ENCODE measurements around the gene KPNA4. TPM values are rescaled to one million over a fixed set of nuclear protein-coding genes. Genes with fewer than 3 reads are reported as not detected.

Gene KPNA4
- total RNA-seq, 1 donor from 2014 or later, result 61.6 TPM

- H3K9me3 ChIP-seq, result peaks cover 7% of the 10 kb centered on the region
- no peaks in the 10 kb centered on the region for H3K36me3 ChIP-seq
- ATAC-seq, result no peak
- H3K4me3 ChIP-seq, result no peak overlapping the region
- intact Hi-C loops (cut with DNase I), result no loop called here
- no peak overlapping the region for H3K27ac ChIP-seq
- TF ChIP-seq, protein P1, sequence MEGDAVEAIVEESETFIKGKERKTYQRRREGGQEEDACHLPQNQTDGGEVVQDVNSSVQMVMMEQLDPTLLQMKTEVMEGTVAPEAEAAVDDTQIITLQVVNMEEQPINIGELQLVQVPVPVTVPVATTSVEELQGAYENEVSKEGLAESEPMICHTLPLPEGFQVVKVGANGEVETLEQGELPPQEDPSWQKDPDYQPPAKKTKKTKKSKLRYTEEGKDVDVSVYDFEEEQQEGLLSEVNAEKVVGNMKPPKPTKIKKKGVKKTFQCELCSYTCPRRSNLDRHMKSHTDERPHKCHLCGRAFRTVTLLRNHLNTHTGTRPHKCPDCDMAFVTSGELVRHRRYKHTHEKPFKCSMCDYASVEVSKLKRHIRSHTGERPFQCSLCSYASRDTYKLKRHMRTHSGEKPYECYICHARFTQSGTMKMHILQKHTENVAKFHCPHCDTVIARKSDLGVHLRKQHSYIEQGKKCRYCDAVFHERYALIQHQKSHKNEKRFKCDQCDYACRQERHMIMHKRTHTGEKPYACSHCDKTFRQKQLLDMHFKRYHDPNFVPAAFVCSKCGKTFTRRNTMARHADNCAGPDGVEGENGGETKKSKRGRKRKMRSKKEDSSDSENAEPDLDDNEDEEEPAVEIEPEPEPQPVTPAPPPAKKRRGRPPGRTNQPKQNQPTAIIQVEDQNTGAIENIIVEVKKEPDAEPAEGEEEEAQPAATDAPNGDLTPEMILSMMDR (IDR thresholded peaks at IDR 0.05), result no peak
- DNase-seq, result no peak
- no peaks in the 10 kb centered on the region for H3K27me3 ChIP-seq (ENCODE audit: low read depth)
- no peaks in the 10 kb centered on the region for H3K4me1 ChIP-seq
These were observed 22.7 kb upstream of the KPNA4 start for GRCh38 chr3:160588023-160588422.

GRCh38 chr3:160587105-160587504, 21.7 kb upstream of the KPNA4 start:
- H3K27ac ChIP-seq, result no peak overlapping the region
- no peak overlapping the region for H3K4me3 ChIP-seq
- H3K27me3 ChIP-seq (ENCODE audit: low read depth), result no peaks in the 10 kb centered on the region
- no peak for DNase-seq
- ATAC-seq, result no peak
- TF ChIP-seq, protein P1 (IDR thresholded peaks at IDR 0.05), result no peak
- H3K36me3 ChIP-seq, result no peaks in the 10 kb centered on the region
- intact Hi-C loops (cut with DNase I), result no loop called here
- no peaks in the 10 kb centered on the region for H3K4me1 ChIP-seq
- H3K9me3 ChIP-seq, result peaks cover 7% of the 10 kb centered on the region

- no peaks in the 10 kb centered on the region for H3K36me3 ChIP-seq
- no peaks in the 10 kb centered on the region for H3K27me3 ChIP-seq (ENCODE audit: low read depth)
- H3K4me1 ChIP-seq, result no peaks in the 10 kb centered on the region
- H3K9me3 ChIP-seq, result peaks cover 3% of the 10 kb centered on the region
- TF ChIP-seq, protein P1 (IDR thresholded peaks at IDR 0.05), result no peak
- H3K4me3 ChIP-seq, result no peak overlapping the region
- intact Hi-C loops (cut with DNase I), result no loop called here
- no peak overlapping the region for H3K27ac ChIP-seq
- ATAC-seq (no peak), DNase-seq (no peak)
These were observed 21.3 kb upstream of the KPNA4 start for GRCh38 chr3:160586679-160587078.

DNA sequence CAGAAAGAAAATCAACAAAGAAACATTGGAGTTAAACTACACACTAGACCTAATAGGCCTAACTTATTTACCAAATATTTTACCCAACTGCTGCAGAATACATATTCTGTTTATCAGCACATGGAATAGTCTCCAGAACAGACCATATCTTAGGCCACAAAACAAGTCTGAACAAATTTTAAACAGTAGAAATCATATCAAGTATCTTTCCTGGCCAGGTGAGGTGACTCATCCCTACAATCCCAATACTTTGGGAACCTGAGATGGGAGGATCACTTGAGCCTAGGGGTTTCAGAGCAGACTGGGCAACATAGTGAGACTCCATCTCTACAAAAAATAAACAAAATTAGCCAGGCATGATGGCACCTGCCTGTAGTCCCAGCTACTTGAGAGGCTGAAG, 18.1 kb upstream of the KPNA4 start:
- TF ChIP-seq, protein P1 (IDR thresholded peaks at IDR 0.05), result no peak
- no peaks in the 10 kb centered on the region for H3K27me3 ChIP-seq (ENCODE audit: low read depth)
- no peak for DNase-seq
- H3K9me3 ChIP-seq, result no peaks in the 10 kb centered on the region
- H3K27ac ChIP-seq, result no peak overlapping the region
- intact Hi-C loops (cut with DNase I), result no loop called here
- no peaks in the 10 kb centered on the region for H3K4me1 ChIP-seq
- ATAC-seq, result no peak
- H3K4me3 ChIP-seq, result no peak overlapping the region
- no peaks in the 10 kb centered on the region for H3K36me3 ChIP-seq

- TF ChIP-seq, protein P1 (IDR thresholded peaks at IDR 0.05), result no peak
- ATAC-seq (no peak), DNase-seq (no peak)
- no peak overlapping the region for H3K27ac ChIP-seq
- no peaks in the 10 kb centered on the region for H3K27me3 ChIP-seq (ENCODE audit: low read depth)
- H3K9me3 ChIP-seq, result no peaks in the 10 kb centered on the region
- intact Hi-C loops (cut with DNase I), result no loop called here
- no peaks in the 10 kb centered on the region for H3K4me1 ChIP-seq
- H3K4me3 ChIP-seq, result no peak overlapping the region
- no peaks in the 10 kb centered on the region for H3K36me3 ChIP-seq
These were observed 15.6 kb upstream of the KPNA4 start for GRCh38 chr3:160580938-160581337.

Measured in lower lobe of right lung (tissue), 2 donors.